A549 treated with DMSO at 1 μM for 4 hours (cell line): ENCODE measurements around the gene TTLL7. TPM values are rescaled to one million over a fixed set of nuclear protein-coding genes. Genes with fewer than 3 reads are reported as not detected.

Source experiments
- total RNA-seq: library from RNA; stranded (reverse); fragments of 200-300 nt; extraction: Qiagen RNA extraction; gene quantifications from 5 replicates; pipeline ENCODE4 v1.2.3, GENCODE V29; 2022; ENCODE audit warnings: low read depth

TTLL7 gene
- 1.6 to 3.5 TPM (median 2.6 TPM) in 5 replicates for total RNA-seq

GRCh38 chr1:83998498-83999315, at the start of gene TTLL7:
TTLL7 (minus strand) TSS chr1:83999132; CDS start chr1:83952211, 46,921 bp downstream.

Other genes starting within 250 kb of the TTLL7 start
- gene PRKACB, start 145.1 kb upstream of the TTLL7 start, total RNA-seq = 6.8 to 12.4 TPM (median 9.6 TPM) in 5 replicates